Natural killer cell (primary cell): ENCODE measurements around the gene AMDHD1. TPM values are rescaled to one million over a fixed set of nuclear protein-coding genes. Genes with fewer than 3 reads are reported as not detected.

Source experiments
- ATAC-seq, 3 donors: fragments of 150-1000 bp in 2 of 3; fragments of 200-7000 bp in 1 of 3; cut with Tn5 transposase; 1 replicate in 1 of 3; 2 replicates in 2 of 3; pipeline ENCODE4 v1.10.0; 2021; ENCODE audit warnings: mild to moderate bottlenecking in 2 of 3, moderate library complexity in 2 of 3
- DNase-seq, 2 donors: peaks; one replicate each; pipeline versions ENCODE4 v3.0.0 to v3.0.0-alpha.2; 2013 to 2021; ENCODE audit warnings: mixed read lengths in 1 of 2
- H3K27ac ChIP-seq: one replicate; pipeline ENCODE4 v1.5.1; 2013; ENCODE audit warnings: mild to moderate bottlenecking, low read length
- H3K27me3 ChIP-seq: one replicate; pipeline ENCODE4 v1.6.1; 2013; ENCODE audit warnings: low read length; ENCODE audit not compliant: control insufficient read depth, insufficient read depth
- H3K36me3 ChIP-seq: one replicate; pipeline ENCODE4 v1.6.1; 2013; ENCODE audit warnings: low read length; ENCODE audit not compliant: control insufficient read depth, insufficient read depth
- H3K4me1 ChIP-seq: one replicate; pipeline ENCODE4 v1.6.1; 2013; ENCODE audit warnings: low read length; ENCODE audit not compliant: control insufficient read depth, insufficient read depth
- H3K4me3 ChIP-seq: one replicate; pipeline ENCODE4 v1.5.1; 2013; ENCODE audit warnings: low read length
- H3K9me3 ChIP-seq: one replicate; pipeline ENCODE4 v1.6.1; 2013; ENCODE audit warnings: low read length; ENCODE audit not compliant: control insufficient read depth, insufficient read depth
- H3K27ac Mint-ChIP-seq, 2 donors: one replicate each; pipeline ENCODE4 v1.8.0; 2022; ENCODE audit warnings: mild to moderate bottlenecking in 2 of 2, mixed read lengths in 2 of 2, moderate library complexity in 1 of 2
- H3K27me3 Mint-ChIP-seq, 2 donors: one replicate each; pipeline ENCODE4 v1.8.0; 2022; ENCODE audit warnings: low read depth in 2 of 2, mixed read lengths in 2 of 2
- H3K36me3 Mint-ChIP-seq: one replicate; pipeline ENCODE4 v1.8.0; 2022; ENCODE audit warnings: mixed read lengths
- H3K4me1 Mint-ChIP-seq, 2 donors: one replicate each; pipeline ENCODE4 v1.8.0; 2022; ENCODE audit warnings: mixed read lengths in 2 of 2
- H3K4me3 Mint-ChIP-seq: one replicate; pipeline ENCODE4 v1.8.0; 2022; ENCODE audit warnings: mild to moderate bottlenecking, moderate library complexity, mixed read lengths
- H3K9me3 Mint-ChIP-seq, 2 donors: one replicate each; pipeline ENCODE4 v1.8.0; 2022; ENCODE audit warnings: mixed read lengths in 2 of 2
- CTCF ChIP-seq: fragments of 200-600 bp; IDR thresholded peaks from one replicate; pipeline ENCODE4 v1.8.0; 2022; ENCODE audit warnings: antibody characterized with exemption
- WGBS: methylation state at CpG from one replicate; pipeline ENCODE4 v1.1.7; 2013; ENCODE audit warnings: missing lambda C conversion rate; ENCODE audit not compliant: insufficient coverage; 5-methylcytosine and 5-hydroxymethylcytosine counted together
- intact Hi-C: fragments of 100-400 bp; cut with micrococcal nuclease; formaldehyde crosslinking; loops from one replicate; pipeline ENCODE4 v1.14.2; 2022
- total RNA-seq, 4 donors: library from RNA; stranded (reverse); fragments of 120-200 nt in 1 of 4; gene quantifications; one replicate each; pipeline versions ENCODE4 v1.2.3 to v1.2.4, GENCODE V29; 2013 to 2022

AMDHD1 gene
- total RNA-seq, 3 donors from 2014 or later (not counting 1 experiment from before 2014, with no cell fraction given) = 1.2 to 1.6 (median 1.4) TPM

- no peak for TF ChIP-seq CTCF
- H3K27ac Mint-ChIP-seq = no peak within 1 kb of the TSS
- H3K4me1 Mint-ChIP-seq = peaks cover 7% of the 10 kb centered on the region in 2 donors
- intact Hi-C loops = no loop called here
- DNase-seq = no peak
- H3K36me3 Mint-ChIP-seq = peaks cover 6% of the 10 kb centered on the region
- H3K9me3 Mint-ChIP-seq = no peaks in the 10 kb centered on the region
- ATAC-seq = peak in 1 of 3 donors; percentile 53
- H3K4me3 ChIP-seq = no peak within 1 kb of the TSS
- H3K4me1 ChIP-seq = no peaks in the 10 kb centered on the region
- H3K9me3 ChIP-seq = no peaks in the 10 kb centered on the region
- no peaks in the 10 kb centered on the region for H3K27me3 ChIP-seq
- WGBS = 64% methylated on average over 7 of the region's 7 CpGs
- peaks cover 2% of the 10 kb centered on the region for H3K36me3 ChIP-seq
- no peaks in the 10 kb centered on the region for H3K27me3 Mint-ChIP-seq
- no peak within 1 kb of the TSS for H3K4me3 Mint-ChIP-seq
- no peak within 1 kb of the TSS for H3K27ac ChIP-seq
Measured at GRCh38 chr12:95996034-95996658, 53.0 kb downstream of the AMDHD1 start, which contains the start of gene HAL. Gene HAL, minus strand, starts transcription at chr12:95996344. Its CDS starts 434 bp downstream, at chr12:95995910.

- no peaks in the 10 kb centered on the region for H3K9me3 Mint-ChIP-seq
- intact Hi-C loops = no loop called here
- peaks cover 7% of the 10 kb centered on the region in 2 donors for H3K4me1 Mint-ChIP-seq
- no peak overlapping the region for H3K27ac Mint-ChIP-seq
- no peaks in the 10 kb centered on the region for H3K9me3 ChIP-seq
- peaks cover 7% of the 10 kb centered on the region for H3K36me3 Mint-ChIP-seq
- H3K4me3 Mint-ChIP-seq = no peak overlapping the region
- WGBS = 92% methylated on average over 3 of the region's 3 CpGs
- H3K27ac ChIP-seq = no peak overlapping the region
- no peaks in the 10 kb centered on the region for H3K27me3 ChIP-seq
- no peak overlapping the region for H3K4me3 ChIP-seq
- H3K27me3 Mint-ChIP-seq = no peaks in the 10 kb centered on the region
- ATAC-seq (no peak), DNase-seq (no peak)
- no peaks in the 10 kb centered on the region for H3K4me1 ChIP-seq
- no peak for TF ChIP-seq CTCF
- H3K36me3 ChIP-seq = peaks cover 3% of the 10 kb centered on the region
Measured at GRCh38 chr12:95997276-95997675, 54.1 kb downstream of the AMDHD1 start.

- Mint-ChIP-seq H3K36me3 (peaks cover 7% of the 10 kb centered on the region), H3K4me1 (peaks cover 7% of the 10 kb centered on the region in 2 donors), H3K27me3 (no peaks in the 10 kb centered on the region), H3K4me3 (no peak overlapping the region), H3K9me3 (no peaks in the 10 kb centered on the region), H3K27ac (no peak overlapping the region)
- H3K36me3 ChIP-seq = peaks cover 10% of the 10 kb centered on the region
- no peaks in the 10 kb centered on the region for H3K4me1 ChIP-seq
- ATAC-seq (no peak), DNase-seq (no peak)
- H3K4me3 ChIP-seq = no peak overlapping the region
- no peaks in the 10 kb centered on the region for H3K27me3 ChIP-seq
- intact Hi-C loops = loop anchor here (1.0 kb wide), 1 partner anchor 80 kb away; no protein-coding TSS in a partner anchor
- no peak for TF ChIP-seq CTCF
- 80% methylated on average over 3 of the region's 5 CpGs for WGBS
- no peaks in the 10 kb centered on the region for H3K9me3 ChIP-seq
- H3K27ac ChIP-seq = no peak overlapping the region
Measured at GRCh38 chr12:95997911-95998510, 54.9 kb downstream of the AMDHD1 start.
